IMR-90 (cell line): ENCODE data around the gene ARHGEF38. TPM values are rescaled to one million over a fixed set of nuclear protein-coding genes. Genes with fewer than 3 reads are reported as not detected.

Source experiments
- ATAC-seq: fragments of 200-7000 bp; cut with Tn5 transposase; 2 replicates; pipeline ENCODE4 v1.9.1; 2020; ENCODE audit warnings: low read depth, mild to moderate bottlenecking, moderate library complexity
- BruUV-seq: library from RNA; stranded (reverse); fragments of 400-500 nt; replicated peaks from 2 replicates; lab custom pipeline; 2021; lab: Mats Ljungman, UMichigan
- CTCF ChIA-PET: fragments of 300-600 bp; formaldehyde crosslinking; extraction: SDS; loops from one replicate; lab custom pipeline; 2021; ENCODE audit warnings: antibody characterized with exemption; lab: Yijun Ruan, JAX
- POLR2A ChIA-PET: fragments of 300-600 bp; sonication (Branson Sonifier 250); formaldehyde crosslinking; loops from one replicate; lab custom pipeline; 2022; ENCODE audit warnings: antibody characterized with exemption; ENCODE audit not compliant: unreplicated experiment; lab: Charles Lee
- DNase-seq: peaks from one replicate; pipeline ENCODE4 v3.0.0; 2013
- H2AFZ ChIP-seq: replicated peaks from 2 replicates; pipeline ENCODE3; 2013; ENCODE audit warnings: low read length, mild to moderate bottlenecking; ENCODE audit not compliant: poor library complexity
- H2AK5ac ChIP-seq: 2 replicates; pipeline ENCODE4 v1.6.1; 2013; ENCODE audit warnings: low read depth, low read length, inconsistent platforms
- H2AK9ac ChIP-seq: replicated peaks from 2 replicates; pipeline ENCODE3; 2013; ENCODE audit warnings: mild to moderate bottlenecking, low read depth, low read length, moderate library complexity; ENCODE audit not compliant: poor library complexity
- H2BK120ac ChIP-seq: 2 replicates; pipeline ENCODE4 v1.6.1; 2013; ENCODE audit warnings: low read depth, low read length, inconsistent platforms
- H2BK15ac ChIP-seq: 3 replicates; pipeline ENCODE4 v1.6.1; 2013; ENCODE audit warnings: low read depth, low read length, inconsistent platforms
- H2BK20ac ChIP-seq: 2 replicates; pipeline ENCODE4 v1.6.1; 2013; ENCODE audit warnings: low read depth, mild to moderate bottlenecking, inconsistent platforms, low read length, moderate library complexity
- H2BK5ac ChIP-seq: 2 replicates; pipeline ENCODE4 v1.6.1; 2013; ENCODE audit warnings: mild to moderate bottlenecking, low read depth, low read length, inconsistent platforms; ENCODE audit not compliant: poor library complexity, severe bottlenecking
- H3K14ac ChIP-seq: replicated peaks from 2 replicates; pipeline ENCODE4 v1.6.1; 2013; ENCODE audit warnings: low read depth, low read length, inconsistent platforms
- H3K18ac ChIP-seq: 2 replicates; pipeline ENCODE4 v1.6.1; 2013; ENCODE audit warnings: low read depth, low read length, control low read depth
- H3K23ac ChIP-seq: 2 replicates; pipeline ENCODE4 v1.6.1; 2013; ENCODE audit warnings: low read depth, low read length, inconsistent platforms
- H3K27ac ChIP-seq: 2 replicates; pipeline ENCODE4 v1.5.1; 2013; ENCODE audit warnings: mild to moderate bottlenecking, control low read depth, low read length; ENCODE audit not compliant: insufficient read depth
- H3K27me3 ChIP-seq: 2 replicates; pipeline ENCODE4 v1.6.1; 2013; ENCODE audit warnings: low read length; ENCODE audit not compliant: control insufficient read depth, insufficient read depth
- H3K36me3 ChIP-seq: 2 replicates; pipeline ENCODE4 v1.6.1; 2013; ENCODE audit warnings: low read length, mixed read lengths; ENCODE audit not compliant: control insufficient read depth, insufficient read depth
- H3K4ac ChIP-seq: 2 replicates; pipeline ENCODE4 v1.6.1; 2013; ENCODE audit warnings: low read depth, low read length, inconsistent platforms
- H3K4me1 ChIP-seq: 2 replicates; pipeline ENCODE4 v1.6.1; 2013; ENCODE audit warnings: low read length, mixed read lengths; ENCODE audit not compliant: control insufficient read depth, insufficient read depth
- H3K4me2 ChIP-seq: 2 replicates; pipeline ENCODE4 v1.6.1; 2013; ENCODE audit warnings: low read depth, mild to moderate bottlenecking, control low read depth, low read length, moderate library complexity
- H3K4me3 ChIP-seq: 2 replicates; pipeline ENCODE4 v1.5.1; 2013; ENCODE audit warnings: low read depth, mild to moderate bottlenecking, control low read depth, low read length, moderate library complexity; ENCODE audit not compliant: insufficient read depth
- H3K56ac ChIP-seq: 2 replicates; pipeline ENCODE4 v1.6.1; 2013; ENCODE audit warnings: low read length, inconsistent platforms; ENCODE audit not compliant: insufficient read depth; ENCODE audit errors: extremely low read depth
- H3K79me1 ChIP-seq, 2 experiments: 2 replicates each; pipeline ENCODE4 v1.6.1; 2013; ENCODE audit warnings: low read length in 2 of 2, inconsistent platforms in 1 of 2, low read depth in 1 of 2
- H3K9ac ChIP-seq: 2 replicates; pipeline ENCODE4 v1.6.1; 2013; ENCODE audit warnings: low read depth, low read length, control low read depth
- H3K9me1 ChIP-seq: 2 replicates; pipeline ENCODE4 v1.6.1; 2013; ENCODE audit warnings: low read length, inconsistent platforms; ENCODE audit not compliant: insufficient read depth
- H3K9me3 ChIP-seq: 2 replicates; pipeline ENCODE4 v1.6.1; 2013; ENCODE audit warnings: low read length; ENCODE audit not compliant: control insufficient read depth, insufficient read depth
- H4K20me1 ChIP-seq: 2 replicates; pipeline ENCODE4 v1.6.1; 2013; ENCODE audit warnings: low read length, inconsistent platforms; ENCODE audit not compliant: insufficient read depth
- H4K5ac ChIP-seq: 2 replicates; pipeline ENCODE4 v1.6.1; 2013; ENCODE audit warnings: mild to moderate bottlenecking, low read depth, low read length, control low read depth
- H4K8ac ChIP-seq, 2 experiments: 2 replicates each; pipeline ENCODE4 v1.6.1; 2013; ENCODE audit warnings: low read depth in 2 of 2, low read length in 2 of 2, control low read depth in 1 of 2, inconsistent platforms in 1 of 2
- H4K91ac ChIP-seq: 2 replicates; pipeline ENCODE4 v1.6.1; 2013; ENCODE audit warnings: low read depth, low read length, inconsistent platforms; ENCODE audit not compliant: insufficient read depth
- BHLHE40 ChIP-seq: fragments of 150-350 bp; IDR thresholded peaks from 2 replicates; pipeline ENCODE4 v1.6.1; 2016; ENCODE audit warnings: mild to moderate bottlenecking, low read depth, low read length
- CEBPB ChIP-seq: IDR thresholded peaks from 2 replicates; pipeline ENCODE4 v1.6.1; 2012; ENCODE audit warnings: low read depth, low read length, improper control_type of control experiment
- CHD1 ChIP-seq: IDR thresholded peaks from 2 replicates; pipeline ENCODE4 v1.6.1; 2012; ENCODE audit warnings: low read depth, low read length, improper control_type of control experiment
- ELK1 ChIP-seq: fragments of 150-350 bp; IDR thresholded peaks from 2 replicates; pipeline ENCODE4 v1.6.1; 2016; ENCODE audit warnings: low read depth, mild to moderate bottlenecking, low read length, moderate library complexity, borderline replicate concordance
- FOS ChIP-seq: fragments of 150-350 bp; IDR thresholded peaks from 2 replicates; pipeline ENCODE4 v1.6.1; 2016; ENCODE audit warnings: low read depth, low read length
- MAFK ChIP-seq: IDR thresholded peaks from 2 replicates; pipeline ENCODE4 v1.6.1; 2012; ENCODE audit warnings: low read depth, low read length, improper control_type of control experiment
- MAZ ChIP-seq: IDR thresholded peaks from 2 replicates; pipeline ENCODE4 v1.6.1; 2012; ENCODE audit warnings: low read depth, mild to moderate bottlenecking, low read length, improper control_type of control experiment, moderate library complexity, borderline replicate concordance
- MXI1 ChIP-seq: IDR thresholded peaks from 2 replicates; pipeline ENCODE4 v1.6.1; 2012; ENCODE audit warnings: low read depth, mild to moderate bottlenecking, low read length, moderate library complexity, borderline replicate concordance
- NFE2L2 ChIP-seq: fragments of 150-350 bp; IDR thresholded peaks from 2 replicates; pipeline ENCODE4 v1.6.1; 2016; ENCODE audit warnings: low read depth, mild to moderate bottlenecking, low read length
- POLR2A ChIP-seq: IDR thresholded peaks from 2 replicates; pipeline ENCODE4 v1.6.1; 2012; ENCODE audit warnings: mild to moderate bottlenecking, low read depth, low read length
- RAD21 ChIP-seq: IDR thresholded peaks from 2 replicates; pipeline ENCODE4 v1.6.1; 2012; ENCODE audit warnings: low read length, improper control_type of control experiment
- RCOR1 ChIP-seq: IDR thresholded peaks from 2 replicates; pipeline ENCODE4 v1.6.1; 2012; ENCODE audit warnings: mild to moderate bottlenecking, low read length, improper control_type of control experiment; ENCODE audit not compliant: insufficient replicate concordance
- RFX5 ChIP-seq: IDR thresholded peaks from 2 replicates; pipeline ENCODE4 v1.8.0; 2012; ENCODE audit warnings: low read depth, mild to moderate bottlenecking, low read length, moderate library complexity
- SMC3 ChIP-seq: fragments of 150-350 bp; IDR thresholded peaks from 2 replicates; pipeline ENCODE4 v1.6.1; 2016; ENCODE audit warnings: low read depth, mild to moderate bottlenecking, antibody characterized with exemption, low read length, moderate library complexity
- USF2 ChIP-seq: fragments of 150-350 bp; IDR thresholded peaks from 2 replicates; pipeline ENCODE4 v1.6.1; 2017; ENCODE audit warnings: mild to moderate bottlenecking, antibody characterized with exemption, low read length, low read depth
- dilution Hi-C: fragments of 300-500 bp; cut with HindIII; formaldehyde crosslinking; loops from one replicate; pipeline ENCODE4 v1.14.3; 2018; ENCODE audit warnings: low sequenced_read_pairs; ENCODE audit not compliant: unreplicated experiment
- in situ Hi-C: fragments of 300-500 bp; cut with MboI; formaldehyde crosslinking; loops from 3 replicates; pipeline ENCODE4 v1.14.3; 2019; ENCODE audit warnings: low sequenced_read_pairs, inconsistent platforms, mixed read lengths
- intact Hi-C: fragments of 100-400 bp; cut with micrococcal nuclease; formaldehyde crosslinking; loops from 2 replicates; pipeline ENCODE4 v1.10.0; 2022
- polyA plus RNA-seq, 3 experiments: library from polyadenylated mRNA; depleted of rRNA; stranded (reverse); fragments of >200 nt; gene quantifications; 2 replicates each; pipeline ENCODE4 v1.2.3, GENCODE V29; 2012; ENCODE audit warnings: low replicate concordance in 1 of 3
- total RNA-seq: library from RNA; depleted of rRNA; stranded (reverse); fragments of >200 nt; gene quantifications from 2 replicates; pipeline ENCODE4 v1.2.3, GENCODE V29; 2012
- TF ChIP-seq, protein P1 (sequence below): conservative IDR thresholded peaks from 2 replicates; pipeline ENCODE4 v1.5.1; 2012; ENCODE audit warnings: mild to moderate bottlenecking, low read depth, low read length, improper control_type of control experiment

The ARHGEF38 gene
- total and polyA plus RNA-seq, 2 of the 4 experiments (the other 2 are of a cell fraction) = not detected

GRCh38 chr4:105651884-105652283 lies 99.5 kb downstream of the ARHGEF38 start:
- DNase-seq (no peak), ATAC-seq (no peak)
- Histone ChIP-seq H4K8ac (no peak overlapping the region), H4K20me1 (no peaks in the 10 kb centered on the region), H3K4me3 (no peak overlapping the region), H3K56ac (no peak overlapping the region), H2AFZ (no peak overlapping the region), H3K27ac (no peak overlapping the region), H3K14ac (no peak overlapping the region), H3K9me1 (no peaks in the 10 kb centered on the region), H2BK120ac (no peak overlapping the region), H3K18ac (no peak overlapping the region), H2BK5ac (no peak overlapping the region), H3K36me3 (no peaks in the 10 kb centered on the region), H4K91ac (no peak overlapping the region), H4K5ac (no peak overlapping the region), H2AK9ac (no peak overlapping the region), H2BK15ac (no peak overlapping the region), H3K27me3 (peaks cover 2% of the 10 kb centered on the region; the same call in 1 of the 2 replicates), H3K9me3 (no peaks in the 10 kb centered on the region), H2AK5ac (no peak overlapping the region), H2BK20ac (no peak overlapping the region), H3K4ac (no peak overlapping the region), H3K4me2 (no peak overlapping the region), H3K23ac (no peak overlapping the region), H3K79me1 (no peaks in the 10 kb centered on the region), H3K9ac (no peak overlapping the region), H3K4me1 (no peaks in the 10 kb centered on the region)
- TF ChIP-seq, protein P1, sequence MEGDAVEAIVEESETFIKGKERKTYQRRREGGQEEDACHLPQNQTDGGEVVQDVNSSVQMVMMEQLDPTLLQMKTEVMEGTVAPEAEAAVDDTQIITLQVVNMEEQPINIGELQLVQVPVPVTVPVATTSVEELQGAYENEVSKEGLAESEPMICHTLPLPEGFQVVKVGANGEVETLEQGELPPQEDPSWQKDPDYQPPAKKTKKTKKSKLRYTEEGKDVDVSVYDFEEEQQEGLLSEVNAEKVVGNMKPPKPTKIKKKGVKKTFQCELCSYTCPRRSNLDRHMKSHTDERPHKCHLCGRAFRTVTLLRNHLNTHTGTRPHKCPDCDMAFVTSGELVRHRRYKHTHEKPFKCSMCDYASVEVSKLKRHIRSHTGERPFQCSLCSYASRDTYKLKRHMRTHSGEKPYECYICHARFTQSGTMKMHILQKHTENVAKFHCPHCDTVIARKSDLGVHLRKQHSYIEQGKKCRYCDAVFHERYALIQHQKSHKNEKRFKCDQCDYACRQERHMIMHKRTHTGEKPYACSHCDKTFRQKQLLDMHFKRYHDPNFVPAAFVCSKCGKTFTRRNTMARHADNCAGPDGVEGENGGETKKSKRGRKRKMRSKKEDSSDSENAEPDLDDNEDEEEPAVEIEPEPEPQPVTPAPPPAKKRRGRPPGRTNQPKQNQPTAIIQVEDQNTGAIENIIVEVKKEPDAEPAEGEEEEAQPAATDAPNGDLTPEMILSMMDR = no peak
- TF ChIP-seq MAZ = no peak
- no peak for TF ChIP-seq FOS
- TF ChIP-seq ELK1 = no peak
- no peak for TF ChIP-seq CHD1
- no peak for TF ChIP-seq MAFK
- no peak for TF ChIP-seq RAD21
- TF ChIP-seq SMC3 = no peak
- no peak for TF ChIP-seq RFX5
- TF ChIP-seq NFE2L2 = no peak
- no peak for TF ChIP-seq CEBPB
- TF ChIP-seq RCOR1 = no peak
- no peak for TF ChIP-seq MXI1
- no peak for TF ChIP-seq USF2
- no peak for TF ChIP-seq POLR2A
- TF ChIP-seq BHLHE40 = no peak
- POLR2A ChIA-PET = no interaction called here
- intact Hi-C loops (no loop called here), dilution Hi-C loops (no loop called here), in situ Hi-C loops (no loop called here)
- no TSS peak for BruUV-seq
- CTCF ChIA-PET = no interaction called here
